ENCODE data around the gene APBA1. TPM values are rescaled to one million over a fixed set of nuclear protein-coding genes. Genes with fewer than 3 reads are reported as not detected.
A peak's percentile ranks its signal among the peaks of the same experiment; 100 is the strongest.

APBA1 gene
- polyA plus RNA-seq, 1 experiment = 6.7 TPM

- Histone ChIP-seq H3K4me3 (ENCODE audit: low read depth, low read length) (no peak overlapping the region), H3K27ac (ENCODE audit: low read depth, low read length) (no peak overlapping the region), H3K9me3 (ENCODE audit: control insufficient read depth, insufficient read depth, low read length) (no peaks in the 10 kb centered on the region), H3K27me3 (ENCODE audit: control insufficient read depth, insufficient read depth, low read length) (no peaks in the 10 kb centered on the region)
- ChIA-PET POLR2A (no interaction called here), CTCF (interaction anchor here (1.2 to 1.4 kb wide), 2 partner anchors 305 kb away, joined by 3 read pairs; no protein-coding TSS in a partner anchor)
- no peak for TF ChIP-seq CTCF (IDR thresholded peaks at IDR 0.05; ENCODE audit: low read depth, low read length)
- no peak for DNase-seq (ENCODE audit: low read depth, low spot score)
These were observed 99.6 kb downstream of the APBA1 start for GRCh38 chr9:69572611-69573010.

GRCh38 chr9:69571032-69571431, 101.1 kb downstream of the APBA1 start:
- no peak for DNase-seq (ENCODE audit: low read depth, low spot score)
- no peak for TF ChIP-seq CTCF (IDR thresholded peaks at IDR 0.05; ENCODE audit: low read depth, low read length)
- Histone ChIP-seq H3K4me3 (ENCODE audit: low read depth, low read length) (no peak overlapping the region), H3K27me3 (ENCODE audit: control insufficient read depth, insufficient read depth, low read length) (no peaks in the 10 kb centered on the region), H3K9me3 (ENCODE audit: control insufficient read depth, insufficient read depth, low read length) (no peaks in the 10 kb centered on the region), H3K27ac (ENCODE audit: low read depth, low read length) (no peak overlapping the region)
- CTCF ChIA-PET = no interaction called here
- POLR2A ChIA-PET = no interaction called here

GRCh38 chr9:69569738-69570451, 102.3 kb downstream of the APBA1 start:
- Histone ChIP-seq H3K27ac (ENCODE audit: low read depth, low read length) (no peak overlapping the region), H3K27me3 (ENCODE audit: control insufficient read depth, insufficient read depth, low read length) (no peaks in the 10 kb centered on the region), H3K4me3 (ENCODE audit: low read depth, low read length) (no peak overlapping the region), H3K9me3 (ENCODE audit: control insufficient read depth, insufficient read depth, low read length) (no peaks in the 10 kb centered on the region)
- DNase-seq (ENCODE audit: low read depth, low spot score) = peak; percentile 38
- POLR2A ChIA-PET = interaction anchor here (0.6 kb wide), 1 partner anchor 35 kb away, joined by 3 read pairs; no protein-coding TSS in a partner anchor
- CTCF ChIA-PET = interaction anchor here (0.8 kb wide), 1 partner anchor 15 kb away, joined by 3 read pairs; no protein-coding TSS in a partner anchor
- TF ChIP-seq CTCF (IDR thresholded peaks at IDR 0.05; ENCODE audit: low read depth, low read length) = no peak

GRCh38 chr9:69564557-69564956, 107.6 kb downstream of the APBA1 start:
- no peaks in the 10 kb centered on the region for H3K27me3 ChIP-seq (ENCODE audit: control insufficient read depth, insufficient read depth, low read length)
- ChIA-PET CTCF (no interaction called here), POLR2A (no interaction called here)
- no peak for DNase-seq (ENCODE audit: low read depth, low spot score)
- H3K9me3 ChIP-seq (ENCODE audit: control insufficient read depth, insufficient read depth, low read length) = no peaks in the 10 kb centered on the region
- H3K4me3 ChIP-seq (ENCODE audit: low read depth, low read length) = no peak overlapping the region
- H3K27ac ChIP-seq (ENCODE audit: low read depth, low read length) = no peak overlapping the region
- no peak for TF ChIP-seq CTCF (IDR thresholded peaks at IDR 0.05; ENCODE audit: low read depth, low read length)

- no peak for TF ChIP-seq CTCF (IDR thresholded peaks at IDR 0.05; ENCODE audit: low read depth, low read length)
- CTCF ChIA-PET = no interaction called here
- Histone ChIP-seq H3K9me3 (ENCODE audit: control insufficient read depth, insufficient read depth, low read length) (no peaks in the 10 kb centered on the region), H3K4me3 (ENCODE audit: low read depth, low read length) (no peak overlapping the region), H3K27me3 (ENCODE audit: control insufficient read depth, insufficient read depth, low read length) (no peaks in the 10 kb centered on the region), H3K27ac (ENCODE audit: low read depth, low read length) (no peak overlapping the region)
- DNase-seq (ENCODE audit: low read depth, low spot score) = no peak
- POLR2A ChIA-PET = no interaction called here
These were observed 113.0 kb downstream of the APBA1 start for GRCh38 chr9:69559126-69559525.

Measured in AG04450 (cell line).